ENCODE measurements around the gene ANKUB1. TPM values are rescaled to one million over a fixed set of nuclear protein-coding genes. Genes with fewer than 3 reads are reported as not detected.

The ANKUB1 gene
- total RNA-seq, 1 experiment from 2014 or later: not detected

DNA sequence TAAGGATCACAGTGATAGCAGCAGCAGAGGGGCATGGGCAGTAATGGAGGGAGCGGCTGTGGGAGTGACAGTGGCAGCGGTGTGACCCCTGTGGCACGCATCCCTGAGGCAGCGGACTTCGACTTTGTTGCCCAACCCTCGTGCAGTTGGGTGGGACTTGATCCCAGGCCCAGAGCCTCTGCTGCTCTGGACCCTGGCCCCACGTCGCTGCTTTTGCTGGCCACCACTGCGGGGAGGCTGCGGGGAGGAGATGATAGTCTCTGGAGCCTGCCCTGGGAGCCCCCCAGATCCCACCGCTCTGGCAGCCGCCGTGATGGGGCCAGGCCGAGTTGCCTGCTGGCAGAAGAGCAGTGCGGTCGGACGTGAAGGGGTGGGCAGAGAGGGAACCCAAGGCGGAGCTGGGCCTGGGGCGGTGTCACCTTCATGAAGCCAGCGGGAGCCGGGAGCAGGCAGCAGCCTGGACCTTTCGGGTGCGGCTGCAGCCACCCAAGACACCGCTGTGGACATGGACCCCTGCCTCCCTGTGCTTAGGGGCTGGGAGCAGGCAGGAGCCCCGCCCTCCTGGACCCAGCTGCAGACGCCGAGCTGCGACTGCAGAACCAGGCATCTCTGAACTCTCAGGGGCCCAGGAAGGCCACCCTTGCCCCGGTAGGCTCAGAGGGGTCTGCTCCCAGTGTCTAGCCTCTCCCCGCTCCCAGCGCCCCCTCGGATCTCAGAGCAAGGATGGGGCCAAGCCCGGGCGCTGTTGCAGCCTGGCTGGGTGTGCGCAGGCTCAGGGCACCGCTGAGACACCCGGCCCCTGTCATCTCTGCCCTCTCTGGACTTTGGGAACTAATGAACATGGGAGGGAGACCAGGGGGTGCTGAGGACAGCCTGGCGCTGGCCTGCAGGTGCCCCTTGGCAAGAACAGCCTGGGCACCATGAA, 78.4 kb downstream of the ANKUB1 start:
- intact Hi-C loops (cut with micrococcal nuclease; ENCODE audit: unreplicated experiment): loop anchor here (10.0 kb wide), 1 partner anchor 179 kb away; no protein-coding TSS in a partner anchor
- no TSS peak for BruUV-seq (replicated peaks)
- Histone ChIP-seq H3K4me1 (ENCODE audit: control insufficient read depth, insufficient read depth, low read length) (peaks cover 8% of the 10 kb centered on the region; the same call in 1 of the 2 replicates), H3K4me3 (ENCODE audit: low read depth in 2 of 2, low read length in 2 of 2) (no peak overlapping the region), H3K36me3 (ENCODE audit: control insufficient read depth, insufficient read depth, low read length) (no peaks in the 10 kb centered on the region), H3K27ac (ENCODE audit: low read length) (no peak overlapping the region), H3K27me3 (ENCODE audit: control insufficient read depth, insufficient read depth, low read length) (no peaks in the 10 kb centered on the region), H3K9me3 (ENCODE audit: control insufficient read depth, insufficient read depth, low read depth, low read length) (no peaks in the 10 kb centered on the region)
- ATAC-seq (0 out of 2 replicates have a peak, but pooled peaks have one; percentile 5), DNase-seq (ENCODE audit: low read depth, low spot score) (no peak)
- in situ Hi-C loops (cut with HindIII; ENCODE audit: low pct_unique_long_range_greater_than_20kb, low sequenced_read_pairs): no loop called here
- TF ChIP-seq POLR2AphosphoS5 (IDR thresholded peaks at IDR 0.05; ENCODE audit: low read depth, low read length) (no peak), TCF7L2 (IDR thresholded peaks at IDR 0.05; ENCODE audit: low read depth, low read length) (no peak), SIN3A (IDR thresholded peaks at IDR 0.05; ENCODE audit: borderline replicate concordance, insufficient read depth, low read depth, low read length) (no peak), REST (IDR thresholded peaks at IDR 0.05; ENCODE audit: insufficient read depth in 1 of 2, low read depth in 2 of 2, low read length in 1 of 2) (no peak)
- TF ChIP-seq, protein P1, sequence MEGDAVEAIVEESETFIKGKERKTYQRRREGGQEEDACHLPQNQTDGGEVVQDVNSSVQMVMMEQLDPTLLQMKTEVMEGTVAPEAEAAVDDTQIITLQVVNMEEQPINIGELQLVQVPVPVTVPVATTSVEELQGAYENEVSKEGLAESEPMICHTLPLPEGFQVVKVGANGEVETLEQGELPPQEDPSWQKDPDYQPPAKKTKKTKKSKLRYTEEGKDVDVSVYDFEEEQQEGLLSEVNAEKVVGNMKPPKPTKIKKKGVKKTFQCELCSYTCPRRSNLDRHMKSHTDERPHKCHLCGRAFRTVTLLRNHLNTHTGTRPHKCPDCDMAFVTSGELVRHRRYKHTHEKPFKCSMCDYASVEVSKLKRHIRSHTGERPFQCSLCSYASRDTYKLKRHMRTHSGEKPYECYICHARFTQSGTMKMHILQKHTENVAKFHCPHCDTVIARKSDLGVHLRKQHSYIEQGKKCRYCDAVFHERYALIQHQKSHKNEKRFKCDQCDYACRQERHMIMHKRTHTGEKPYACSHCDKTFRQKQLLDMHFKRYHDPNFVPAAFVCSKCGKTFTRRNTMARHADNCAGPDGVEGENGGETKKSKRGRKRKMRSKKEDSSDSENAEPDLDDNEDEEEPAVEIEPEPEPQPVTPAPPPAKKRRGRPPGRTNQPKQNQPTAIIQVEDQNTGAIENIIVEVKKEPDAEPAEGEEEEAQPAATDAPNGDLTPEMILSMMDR (IDR thresholded peaks at IDR 0.05): no peak
- POLR2A ChIA-PET: no interaction called here
- CTCF ChIA-PET: no interaction called here

Other genes starting within 250 kb of the ANKUB1 start
- gene WWTR1, start 134.5 kb downstream of the ANKUB1 start, total RNA-seq (2021; ENCODE audit: unreplicated experiment): 298 TPM
- 70.2 TPM for gene COMMD2, start 40.1 kb downstream of the ANKUB1 start, total RNA-seq (2021; ENCODE audit: unreplicated experiment)
- gene RNF13, start 20.7 kb upstream of the ANKUB1 start, total RNA-seq (2021; ENCODE audit: unreplicated experiment): 76.9 TPM
- gene PFN2, start 178.3 kb upstream of the ANKUB1 start, total RNA-seq (2021; ENCODE audit: unreplicated experiment): 220 TPM

All from Panc1 (cell line).